Liver (tissue), 9 donors: ENCODE measurements around the gene DPH2. TPM values are rescaled to one million over a fixed set of nuclear protein-coding genes. Genes with fewer than 3 reads are reported as not detected.

Source experiments
- DNase-seq: peaks from one replicate; pipeline ENCODE4 v3.0.0-alpha.2; 2017; ENCODE audit warnings: low spot score
- H3K27ac ChIP-seq, 2 donors: one replicate each; pipeline ENCODE4 v1.7.0; 2013; ENCODE audit warnings: inconsistent platforms in 2 of 2, low read length in 2 of 2, control low read depth in 1 of 2, low read depth in 1 of 2, mild to moderate bottlenecking in 1 of 2
- H3K27me3 ChIP-seq, 4 donors: one replicate each; pipeline versions ENCODE4 v1.6.1 to v1.7.0; 2013; ENCODE audit warnings: low read length in 3 of 4, inconsistent platforms in 1 of 4, mild to moderate bottlenecking in 1 of 4, moderate library complexity in 1 of 4; ENCODE audit not compliant: control insufficient read depth in 4 of 4, insufficient read depth in 4 of 4
- H3K36me3 ChIP-seq, 4 donors: one replicate each; pipeline versions ENCODE4 v1.6.1 to v1.7.0; 2013; ENCODE audit warnings: low read length in 3 of 4, mild to moderate bottlenecking in 3 of 4, low read depth in 1 of 4, moderate library complexity in 1 of 4; ENCODE audit not compliant: control insufficient read depth in 4 of 4, insufficient read depth in 3 of 4
- H3K4me1 ChIP-seq, 4 donors: one replicate each; pipeline versions ENCODE4 v1.6.1 to v1.7.0; 2013; ENCODE audit warnings: low read length in 3 of 4, mild to moderate bottlenecking in 3 of 4, moderate library complexity in 1 of 4; ENCODE audit not compliant: control insufficient read depth in 4 of 4, insufficient read depth in 4 of 4
- H3K4me3 ChIP-seq, 3 donors: one replicate each; pipeline versions ENCODE4 v1.6.1 to v1.7.0; 2013; ENCODE audit warnings: low read length in 3 of 3, control low read depth in 1 of 3, low read depth in 1 of 3, mild to moderate bottlenecking in 1 of 3
- H3K9ac ChIP-seq, 2 donors: one replicate each; pipeline ENCODE4 v1.7.0; 2013; ENCODE audit warnings: low read length in 2 of 2, mild to moderate bottlenecking in 2 of 2, moderate library complexity in 2 of 2, control low read depth in 1 of 2, low read depth in 1 of 2
- H3K9me3 ChIP-seq, 4 donors: one replicate each; pipeline versions ENCODE4 v1.6.1 to v1.7.0; 2013; ENCODE audit warnings: low read length in 3 of 4; ENCODE audit not compliant: control insufficient read depth in 4 of 4
- ATF3 ChIP-seq: IDR thresholded peaks from 2 replicates; pipeline ENCODE4 v1.6.1; 2016; ENCODE audit warnings: antibody characterized with exemption
- FOXA1 ChIP-seq: IDR thresholded peaks from 2 replicates; pipeline ENCODE4 v1.6.1; 2016; ENCODE audit warnings: antibody characterized with exemption
- FOXA2 ChIP-seq: IDR thresholded peaks from 2 replicates; pipeline ENCODE4 v1.6.1; 2016; ENCODE audit warnings: antibody characterized with exemption
- HNF4G ChIP-seq: IDR thresholded peaks from 2 replicates; pipeline ENCODE4 v1.6.1; 2016; ENCODE audit warnings: antibody characterized with exemption
- JUND ChIP-seq, 2 donors: IDR thresholded peaks; 2 replicates each; pipeline ENCODE4 v1.6.1; 2016; ENCODE audit warnings: antibody characterized with exemption in 2 of 2
- MAX ChIP-seq: IDR thresholded peaks from 2 replicates; pipeline ENCODE4 v1.6.1; 2016; ENCODE audit warnings: antibody characterized with exemption
- NR2F2 ChIP-seq: IDR thresholded peaks from 2 replicates; pipeline ENCODE4 v1.6.1; 2016; ENCODE audit warnings: antibody characterized with exemption
- REST ChIP-seq: IDR thresholded peaks from 2 replicates; pipeline ENCODE4 v1.6.1; 2016; ENCODE audit warnings: antibody characterized with exemption, mild to moderate bottlenecking
- RXRA ChIP-seq, 2 donors: IDR thresholded peaks; 2 replicates each; pipeline ENCODE4 v1.6.1; 2017 to 2018; ENCODE audit warnings: antibody characterized with exemption in 2 of 2, mild to moderate bottlenecking in 1 of 2
- TAF1 ChIP-seq: conservative IDR thresholded peaks from 2 replicates; pipeline ENCODE4 v1.6.1; 2016; ENCODE audit warnings: antibody characterized with exemption, mild to moderate bottlenecking
- YY1 ChIP-seq: IDR thresholded peaks from 2 replicates; pipeline ENCODE4 v1.6.1; 2016; ENCODE audit warnings: antibody characterized with exemption, mild to moderate bottlenecking
- ZBTB33 ChIP-seq: IDR thresholded peaks from 2 replicates; pipeline ENCODE4 v1.6.1; 2016; ENCODE audit warnings: antibody characterized with exemption
- WGBS: extraction: QIAGEN DNeasy Blood & Tissue Kit; methylation state at CpG from one replicate; pipeline ENCODE4 v1.1.7; 2013; 5-methylcytosine and 5-hydroxymethylcytosine counted together
- polyA plus RNA-seq, 2 donors: library from polyadenylated mRNA; stranded (reverse) in 1 of 2; unstranded in 1 of 2; fragments of 200-250 nt in 1 of 2; fragments of >200 nt in 1 of 2; fragmentation: Nextera tagmentation in 1 of 2; extraction: Ambion mirVana in 1 of 2; gene quantifications; one replicate each; pipeline versions ENCODE4 v1.2.1 to v1.2.3, GENCODE V29; 2013 to 2015
- total RNA-seq, 2 donors: library from RNA; depleted of rRNA; stranded (reverse); fragments of >200 nt; gene quantifications; one replicate each; pipeline ENCODE4 v1.2.3, GENCODE V29; 2014
- donor health status: healthy.
- donor health status: healthy.
- donor health status: healthy.
- donor health status: healthy.
- donor health status: healthy.

The DPH2 gene
- total and polyA plus RNA-seq, 4 donors, result 9.3 to 20.9 (median 15.4) TPM

- Histone ChIP-seq H3K27me3 (no peaks in the 10 kb centered on the region), H3K4me3 (no peak overlapping the region), H3K9ac (no peak overlapping the region), H3K9me3 (no peaks in the 10 kb centered on the region), H3K36me3 (no peaks in the 10 kb centered on the region), H3K4me1 (peaks cover 10 to 27% (median 15%) of the 10 kb centered on the region in 4 donors), H3K27ac (no peak overlapping the region)
- WGBS, result 91% methylated on average over 8 of the region's 8 CpGs
- no peak for TF ChIP-seq TAF1
- no peak for TF ChIP-seq YY1
- no peak for TF ChIP-seq RXRA (IDR thresholded peaks at IDR 0.05)
- TF ChIP-seq NR2F2, result no peak
- no peak for TF ChIP-seq ZBTB33
- no peak for TF ChIP-seq ATF3
- no peak for TF ChIP-seq JUND (IDR thresholded peaks at IDR 0.05)
- no peak for TF ChIP-seq MAX
- DNase-seq, result no peak
Observed at GRCh38 chr1:43937179-43937865, 32.5 kb upstream of the DPH2 start.

GRCh38 chr1:43938383-43938782 is 31.4 kb upstream of the DPH2 start:
- Histone ChIP-seq H3K9me3 (no peaks in the 10 kb centered on the region), H3K27ac (no peak overlapping the region), H3K9ac (no peak overlapping the region), H3K36me3 (no peaks in the 10 kb centered on the region), H3K4me3 (no peak overlapping the region), H3K4me1 (peaks cover 8 to 23% (median 13%) of the 10 kb centered on the region in 4 donors), H3K27me3 (no peaks in the 10 kb centered on the region)
- WGBS, result 96% methylated on average over 10 of the region's 10 CpGs
- no peak for DNase-seq
- TF ChIP-seq TAF1 (no peak), ATF3 (no peak), FOXA1 (no peak), FOXA2 (no peak), MAX (no peak), YY1 (no peak), REST (no peak), ZBTB33 (no peak), NR2F2 (no peak), HNF4G (no peak)
